GM21723 (cell line): ENCODE results near the gene SLC66A3.

Experiments used
- ATAC-seq: cut with Tn5 transposase; IDR thresholded peaks from one replicate; pipeline ENCODE4 v1.9.1; 2021; ENCODE audit warnings: mild to moderate bottlenecking, moderate library complexity; ENCODE audit not compliant: unreplicated experiment

SLC66A3 gene

DNA sequence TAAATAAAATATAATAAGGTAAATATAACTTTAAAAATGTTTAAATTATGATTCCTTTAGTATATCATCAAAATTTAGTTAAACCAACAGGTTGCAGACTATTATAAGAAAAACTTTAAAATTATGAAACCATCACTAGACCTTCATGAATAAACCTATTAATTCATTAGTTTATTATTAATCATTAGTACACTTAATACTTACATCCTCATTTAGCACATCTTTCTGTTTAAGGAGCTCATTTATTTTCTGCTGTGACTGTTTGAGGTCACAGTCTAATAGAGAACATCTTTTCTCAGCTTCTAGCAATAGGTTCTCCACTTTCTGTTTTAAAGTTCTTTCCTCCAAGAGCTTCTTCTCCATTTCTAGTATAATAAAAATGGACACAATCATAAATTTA, 52.8 kb downstream of the SLC66A3 start:
- no peak for ATAC-seq

GRCh38 chr2:11212645-11213044, 57.4 kb downstream of the SLC66A3 start:
- ATAC-seq = no peak

GRCh38 chr2:11213090-11213638, 57.9 kb downstream of the SLC66A3 start:
- ATAC-seq = no peak

- no peak for ATAC-seq
Measured at GRCh38 chr2:11213975-11214374, 58.7 kb downstream of the SLC66A3 start.

- no peak for ATAC-seq
Measured at GRCh38 chr2:11214770-11215169, 59.5 kb downstream of the SLC66A3 start.

- no peak for ATAC-seq
Measured at GRCh38 chr2:11215407-11215806, 60.1 kb downstream of the SLC66A3 start.

DNA sequence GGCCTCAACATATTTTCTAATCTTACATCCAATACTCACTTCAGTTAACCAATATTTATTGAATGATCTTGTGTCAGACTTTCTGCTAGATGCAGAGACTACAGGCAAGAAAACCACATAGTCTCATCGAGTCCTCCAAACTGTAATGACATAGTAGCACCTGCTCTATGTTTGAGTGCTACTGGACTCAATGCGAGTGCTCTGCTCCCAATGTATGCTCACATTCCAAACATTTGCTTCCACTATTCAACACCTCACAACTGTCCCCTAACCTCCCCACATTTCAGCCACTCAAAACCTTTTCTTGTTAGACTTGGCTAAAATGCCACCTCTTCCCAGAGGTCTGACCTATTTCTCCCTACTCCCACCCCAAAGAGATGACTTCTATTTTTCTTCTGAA, 65.2 kb downstream of the SLC66A3 start:
- ATAC-seq = no peak

GRCh38 chr2:11222845-11223244, 67.6 kb downstream of the SLC66A3 start:
- no peak for ATAC-seq

DNA sequence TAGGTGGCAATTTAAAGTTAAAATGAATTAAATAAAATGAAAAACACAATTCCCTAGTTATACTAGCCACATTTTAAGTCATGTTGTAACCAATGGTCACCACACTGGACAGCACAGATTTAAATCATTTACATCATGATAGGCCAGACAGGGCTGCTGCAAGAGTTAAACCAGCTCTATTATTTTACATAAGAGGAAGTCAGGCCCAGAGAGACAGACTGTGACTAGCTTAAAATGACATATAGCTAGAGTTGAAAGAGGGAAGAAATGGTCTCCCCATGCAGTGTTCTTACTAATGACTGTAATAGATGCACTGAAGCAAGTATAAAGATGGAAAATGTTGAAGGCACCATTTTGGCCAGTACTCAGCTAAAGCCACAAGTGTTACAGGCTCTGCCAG, 69.6 kb downstream of the SLC66A3 start:
- no peak for ATAC-seq

- no peak for ATAC-seq
Measured at GRCh38 chr2:11227595-11227994, 72.3 kb downstream of the SLC66A3 start.
